Globus pallidus (tissue), 1 donor: ENCODE results near the gene LRRC8B.
"Not testable (repeated sequence)": the region's sequence is repeated elsewhere in the genome, so short reads cannot be mapped to it uniquely, and the experiment has no call there.

Experiments used
- DNase-seq: peaks from one replicate; pipeline ENCODE4 v3.0.0-alpha.2; 2015; ENCODE audit warnings: low spot score

The LRRC8B gene

DNA sequence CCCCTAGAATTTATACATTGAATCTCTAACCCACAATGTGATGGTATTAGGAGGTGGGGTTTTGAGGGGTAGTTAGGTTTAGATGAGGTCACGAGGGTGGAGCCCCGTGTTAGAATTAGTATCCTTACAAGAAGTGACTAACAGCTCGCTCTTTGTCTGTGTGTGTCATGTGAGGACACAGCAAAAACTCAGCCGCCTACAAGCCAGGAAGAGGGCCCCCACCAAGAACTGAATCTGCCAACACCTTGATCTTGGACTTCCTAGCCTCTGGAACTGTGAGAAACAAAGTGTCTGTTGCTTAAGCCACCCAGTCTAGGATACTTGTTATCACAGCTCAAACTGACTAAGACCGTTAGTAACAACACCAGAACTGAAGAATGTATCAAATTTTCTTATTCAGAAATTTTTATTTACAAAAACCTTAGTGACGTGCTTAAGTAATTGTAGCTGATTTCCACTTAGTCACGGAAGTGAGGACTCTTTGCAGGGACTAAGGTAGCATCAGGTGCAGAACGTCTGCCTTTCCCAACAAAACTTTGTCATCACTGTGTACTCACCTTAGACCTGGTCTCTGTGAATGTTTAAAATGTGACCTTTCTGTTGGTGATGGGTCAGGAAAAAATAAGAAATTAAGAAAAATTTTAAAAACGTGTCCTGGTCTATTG lies 83.8 kb downstream of the LRRC8B start:
- DNase-seq, result no peak

DNA sequence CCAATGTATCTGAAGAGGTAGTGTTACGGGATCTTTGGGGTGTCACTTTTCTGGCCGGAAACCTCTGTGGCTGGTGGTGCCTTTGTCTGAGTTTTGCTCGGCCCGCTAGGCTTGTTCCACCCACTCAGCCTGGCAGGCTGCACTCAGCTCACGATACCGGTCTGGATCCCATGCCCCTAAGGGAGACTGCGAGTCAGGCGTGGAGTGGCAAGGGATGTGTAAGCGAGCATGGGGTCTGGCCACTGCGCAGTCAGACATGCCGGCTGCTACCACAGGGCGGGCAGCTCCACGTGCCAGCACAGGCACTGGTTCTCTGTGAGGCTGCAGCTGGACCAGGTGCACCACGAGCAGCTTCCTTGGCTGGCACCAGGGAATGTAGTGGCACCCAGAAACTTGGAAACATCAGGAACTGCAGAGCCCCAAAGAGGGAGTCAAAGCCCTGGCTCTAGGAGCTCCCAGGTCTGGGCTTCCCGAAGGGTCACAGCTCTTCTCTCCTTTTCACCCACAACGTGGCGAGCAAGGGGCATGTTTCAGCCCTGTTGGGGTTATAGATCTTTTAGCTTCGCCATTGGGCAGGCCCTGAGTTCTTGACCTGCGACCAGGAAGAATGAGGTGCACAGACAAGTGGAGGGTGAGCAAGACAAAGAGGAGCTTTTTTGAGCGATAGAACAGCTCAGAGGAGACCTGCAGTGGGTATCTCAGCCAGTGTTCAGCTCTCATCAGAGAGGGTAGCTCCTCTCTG lies 84.5 kb downstream of the LRRC8B start:
- no peak for DNase-seq

DNA sequence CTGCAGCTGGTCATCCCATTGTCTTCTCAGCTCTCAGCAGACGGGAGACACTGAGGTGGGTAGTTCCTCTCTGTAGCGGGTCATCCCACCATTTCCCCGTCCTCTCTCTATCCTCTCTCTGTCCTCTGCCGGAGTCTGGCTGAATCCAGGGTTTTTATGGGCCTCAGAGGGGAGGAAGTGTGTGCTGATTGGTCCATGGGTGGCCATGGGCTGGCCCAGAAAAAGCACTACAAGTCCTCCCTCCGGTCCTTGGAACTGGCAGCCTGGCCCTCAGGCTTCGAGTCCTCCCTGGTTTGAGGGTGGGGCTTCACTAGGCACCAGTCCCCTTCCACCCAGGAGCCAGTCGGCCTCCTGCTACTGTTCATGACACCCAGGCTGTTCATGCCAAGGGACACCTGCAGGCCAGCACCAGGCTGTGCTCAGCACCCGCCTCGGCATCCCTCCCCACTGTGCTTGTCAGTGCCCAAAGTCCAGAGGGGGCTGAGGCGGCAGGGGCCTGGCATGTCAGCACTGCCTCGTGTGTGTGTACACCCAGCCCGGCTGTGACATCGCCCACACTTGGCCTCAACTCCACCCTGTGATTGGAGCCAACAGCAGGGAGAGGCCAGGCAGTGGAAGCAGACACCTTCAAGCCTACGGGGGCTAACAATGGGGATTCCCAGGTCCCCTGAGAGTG lies 85.3 kb downstream of the LRRC8B start:
- peak; percentile 78 for DNase-seq

DNA sequence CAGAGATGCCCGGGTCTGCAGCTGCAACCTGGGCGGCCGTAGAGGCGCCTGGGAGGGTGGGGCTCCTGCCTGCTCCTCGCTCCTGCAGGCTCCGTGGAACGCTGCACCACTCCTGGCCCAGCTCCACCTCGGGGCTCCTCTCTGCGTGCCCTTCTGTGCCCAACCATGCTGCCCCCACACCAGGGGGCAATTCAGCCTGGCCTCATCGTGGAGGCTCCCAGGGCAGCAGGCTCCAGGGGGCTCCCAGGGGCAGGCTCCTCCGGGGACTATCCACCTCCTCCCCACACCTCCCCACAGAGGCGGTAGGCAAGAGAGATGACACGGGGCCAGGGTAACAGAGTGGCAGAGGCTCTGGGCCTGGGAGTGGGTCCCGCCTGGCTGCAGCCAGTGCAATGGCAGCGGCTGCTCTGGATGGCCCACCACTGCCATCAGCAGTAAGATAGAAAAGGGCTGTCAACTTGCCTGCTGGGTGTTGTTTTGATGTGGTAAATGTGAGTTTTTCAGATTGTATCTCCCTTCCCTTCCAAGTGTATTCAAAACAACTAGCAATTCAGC lies 85.9 kb downstream of the LRRC8B start:
- DNase-seq, result no peak

DNA sequence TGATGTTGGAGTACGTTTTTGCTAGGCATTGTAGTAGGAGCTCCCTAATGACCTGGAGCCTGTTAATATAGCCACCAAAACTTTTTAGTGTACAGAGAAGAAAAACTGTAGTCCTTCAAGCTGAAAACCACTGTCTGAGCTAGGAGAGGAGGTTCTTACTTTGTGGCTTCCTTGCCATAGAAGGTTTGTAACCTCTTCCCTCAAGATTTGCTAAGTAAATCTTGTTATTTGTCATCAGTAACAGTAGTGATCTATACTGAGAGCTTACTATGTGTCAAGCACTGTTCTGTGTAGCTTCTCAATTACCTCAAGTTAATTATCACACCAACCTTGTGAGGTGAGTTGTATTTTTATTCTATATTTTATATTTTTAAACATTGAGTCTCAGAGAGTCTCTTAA lies 87.1 kb downstream of the LRRC8B start:
- DNase-seq, result no peak

DNA sequence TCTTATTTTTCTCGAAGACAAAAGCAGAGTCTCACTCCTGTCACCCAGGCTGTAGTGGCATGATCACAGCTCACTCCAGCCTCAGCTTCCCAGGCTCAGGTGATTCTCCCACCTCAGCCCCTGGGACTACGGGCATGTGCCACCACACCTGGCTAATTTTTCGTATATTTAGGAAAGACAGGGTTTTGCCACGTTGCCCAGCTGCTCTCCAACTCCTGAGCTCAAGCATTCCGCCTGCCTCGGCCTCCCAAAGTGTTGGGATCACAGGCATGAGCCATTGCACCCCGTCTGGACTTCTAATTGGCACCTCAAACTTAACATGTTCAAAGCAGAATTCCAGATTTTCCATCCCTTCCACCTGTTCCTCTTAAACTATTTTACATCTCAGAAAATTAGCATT lies 89.3 kb downstream of the LRRC8B start:
- DNase-seq, result no peak

DNA sequence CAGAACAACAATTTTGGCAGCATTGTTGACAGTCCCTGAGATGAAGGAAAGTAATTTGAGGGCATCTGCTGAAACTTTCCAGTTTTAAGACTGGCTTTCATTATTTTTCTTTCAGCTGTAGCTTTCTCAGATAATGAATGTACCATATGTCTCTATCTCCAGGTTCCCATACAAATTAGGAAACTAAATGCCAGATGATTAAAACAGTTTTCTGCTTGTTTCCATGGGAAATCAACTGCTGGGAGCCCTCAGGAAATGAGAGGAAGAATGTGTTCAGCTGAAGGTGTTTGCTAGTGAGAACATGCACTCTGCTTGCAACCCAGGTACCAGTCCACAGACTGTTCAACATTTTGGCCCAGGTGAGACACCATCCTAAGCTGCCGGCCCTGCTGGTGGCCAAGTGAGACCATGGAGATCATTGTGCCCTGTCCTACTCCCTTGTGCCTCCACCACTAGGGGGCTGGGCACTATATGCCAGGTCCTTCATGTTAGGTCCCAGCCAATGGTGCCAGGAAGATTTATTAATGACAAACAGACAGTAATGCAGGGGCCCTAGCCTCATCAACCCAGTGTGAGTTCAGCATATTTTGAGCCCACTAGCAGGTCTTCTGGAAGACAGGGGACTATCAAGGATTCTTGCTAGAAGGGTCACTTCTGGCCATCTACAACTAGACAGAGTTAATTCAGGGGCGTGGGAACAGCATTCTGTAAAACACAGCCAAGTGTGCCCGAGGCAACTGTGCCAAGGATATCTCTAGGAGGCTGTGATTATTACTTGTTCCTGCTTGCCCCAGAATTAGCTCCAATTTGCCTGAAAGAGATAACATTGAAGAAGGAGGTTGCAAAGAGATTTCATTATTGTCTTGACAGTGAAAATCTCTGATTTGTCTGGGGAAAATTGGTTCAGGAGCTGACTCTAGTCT lies 91.3 kb downstream of the LRRC8B start:
- DNase-seq, result no peak

DNA sequence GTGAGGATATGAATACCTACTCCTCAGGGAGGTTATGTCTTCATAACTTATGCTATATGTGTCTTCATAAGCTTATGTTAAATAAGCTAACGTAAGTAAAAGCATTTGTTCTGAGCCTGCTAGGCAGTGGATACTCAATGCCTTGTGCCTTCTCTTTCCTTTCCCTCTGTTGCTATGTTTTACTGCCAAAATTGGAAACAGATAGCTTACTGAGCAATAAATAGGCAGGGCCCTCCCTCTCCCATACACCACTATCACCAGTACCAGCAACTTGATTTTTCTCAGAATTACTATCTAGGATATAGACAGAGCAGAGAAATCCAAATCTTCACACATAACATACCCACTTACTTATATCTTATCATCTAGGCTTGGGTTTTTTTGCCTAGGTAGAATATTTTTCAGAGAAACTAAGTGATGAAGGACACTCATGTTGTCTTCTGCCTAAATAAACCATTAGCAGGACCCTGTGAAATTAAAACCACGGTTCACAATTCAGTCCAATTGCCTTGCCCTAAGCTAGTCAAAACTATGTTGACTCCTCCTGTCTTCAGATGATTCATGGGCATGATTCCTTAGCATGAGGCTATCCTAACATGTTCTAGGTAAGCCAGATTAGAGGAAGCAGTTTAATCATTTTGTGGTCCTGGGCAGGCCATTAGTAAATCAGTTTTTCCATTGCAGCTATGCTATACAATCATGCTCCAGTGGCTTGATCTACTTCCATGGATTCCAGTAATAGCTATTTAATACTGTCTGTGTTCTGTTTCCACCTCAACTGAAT lies 92.4 kb downstream of the LRRC8B start:
- DNase-seq, result no peak

DNA sequence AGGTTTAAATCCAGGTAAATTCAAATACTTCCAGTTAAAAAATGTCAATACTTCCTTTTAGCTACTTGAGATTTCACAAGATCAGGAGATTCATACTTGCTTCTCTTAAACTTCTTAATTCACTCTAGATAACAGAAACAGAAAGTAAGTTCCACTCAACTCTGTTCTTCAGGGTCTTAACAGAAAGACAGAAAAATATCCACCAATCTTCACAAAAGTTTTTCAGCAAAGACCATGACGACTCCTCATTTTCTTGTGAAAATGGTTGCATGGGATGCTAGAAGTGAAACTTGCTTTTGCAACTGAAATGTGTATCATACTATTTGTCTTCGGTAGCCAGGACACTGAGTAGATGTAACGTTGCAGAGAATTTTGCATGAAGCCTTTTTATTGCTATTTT lies 96.0 kb downstream of the LRRC8B start:
- DNase-seq, result no peak

DNA sequence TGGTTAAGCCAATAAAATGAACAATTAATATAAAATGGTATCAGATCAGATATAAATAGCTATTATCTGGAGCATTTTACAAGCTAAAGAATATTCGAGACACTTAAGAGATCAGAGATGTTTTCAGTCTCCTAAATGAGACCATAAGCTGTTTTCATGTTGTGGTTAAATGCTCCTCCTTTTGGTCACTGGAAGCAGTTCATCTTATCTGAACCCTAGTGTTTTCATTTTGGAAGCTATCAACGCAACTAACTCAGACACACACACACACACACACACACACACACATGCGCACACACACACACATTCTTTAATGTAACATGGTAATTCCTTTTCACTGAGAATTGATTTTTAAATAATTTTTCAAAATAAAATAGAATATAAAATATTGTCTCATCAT lies 98.3 kb downstream of the LRRC8B start:
- DNase-seq, result no peak

DNA sequence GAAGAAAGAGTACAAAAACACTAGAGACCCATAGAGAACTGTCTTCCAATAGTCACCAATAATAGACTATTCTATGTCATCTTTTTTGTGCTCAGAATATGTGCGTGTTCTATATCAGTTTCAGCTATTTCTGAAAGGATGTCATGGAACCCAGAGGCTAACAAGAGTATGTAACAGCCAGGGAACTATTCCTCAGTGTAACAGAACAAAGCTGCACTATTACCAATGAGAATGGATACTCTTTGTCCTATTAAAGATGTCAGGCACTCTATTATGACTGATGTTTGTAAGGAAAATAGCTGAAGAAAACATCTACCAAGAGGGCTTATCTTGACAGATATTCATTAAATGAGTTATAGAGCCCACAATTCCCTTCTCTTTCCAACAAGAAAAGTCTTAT lies 99.7 kb downstream of the LRRC8B start:
- DNase-seq, result peak; percentile 80

DNA sequence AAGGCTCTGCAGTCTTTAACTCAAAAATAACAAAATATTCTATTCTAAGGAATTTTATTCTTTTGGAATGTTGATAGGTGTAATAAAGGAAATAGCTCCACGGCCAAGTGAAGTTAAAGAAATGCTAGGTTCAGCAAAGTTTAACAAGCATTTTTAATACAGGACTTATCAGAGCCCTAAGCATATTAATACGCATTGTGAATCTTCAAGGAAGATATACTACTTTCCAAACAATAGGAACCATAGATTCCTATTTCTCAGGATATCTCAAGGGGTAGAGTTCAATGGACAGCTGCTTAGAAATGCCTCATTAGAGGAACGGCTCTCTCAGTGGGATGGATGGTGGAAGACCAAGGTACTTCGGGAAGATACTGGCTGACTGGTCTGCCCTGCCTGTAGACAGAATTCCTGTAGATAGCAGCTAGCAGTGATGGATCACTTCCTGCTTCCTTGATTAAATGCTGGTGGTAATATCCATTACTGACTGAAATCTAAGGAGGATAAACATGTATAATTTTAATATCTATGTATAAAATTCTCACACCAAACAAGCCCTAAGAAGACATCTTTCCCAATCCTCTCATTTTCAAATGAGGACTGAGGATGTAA lies 100.2 kb downstream of the LRRC8B start:
- DNase-seq, result no peak

DNA sequence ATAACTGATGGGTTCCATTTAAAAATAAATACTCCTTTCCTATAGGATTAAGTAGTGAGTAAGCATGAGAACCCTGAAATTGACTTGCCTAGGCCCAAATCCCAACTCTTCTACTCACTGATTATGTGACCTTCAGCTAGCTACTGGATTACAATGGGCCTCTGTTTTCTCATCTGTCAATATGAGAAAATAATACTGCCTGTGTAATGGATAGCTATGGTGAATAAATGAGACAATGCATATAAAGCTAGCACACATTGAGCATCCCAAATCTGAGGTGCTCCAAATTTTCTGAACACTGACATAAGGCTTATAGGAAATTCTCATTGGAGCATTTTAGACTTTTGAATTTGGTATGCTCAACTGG lies 103.0 kb downstream of the LRRC8B start:
- DNase-seq, result peak; percentile 89

DNA sequence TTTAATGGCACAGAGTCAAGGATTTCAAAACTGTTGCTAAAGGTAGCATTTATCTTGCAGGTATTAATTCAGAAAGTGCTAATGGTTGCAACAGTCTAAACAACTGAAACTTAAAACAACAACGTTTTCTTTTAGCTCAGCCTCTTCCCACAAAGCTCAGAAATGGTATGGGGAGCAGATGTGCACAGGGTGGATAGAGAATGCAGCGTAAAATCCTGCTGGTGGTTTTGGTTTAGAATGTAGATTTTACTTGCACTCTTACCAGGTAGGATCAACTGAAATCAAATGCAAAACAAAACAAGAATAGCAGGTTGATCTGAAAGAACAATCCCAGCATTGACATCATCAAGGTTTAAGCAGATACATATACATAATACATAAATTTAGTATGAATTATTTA lies 104.5 kb downstream of the LRRC8B start:
- no peak for DNase-seq

DNA sequence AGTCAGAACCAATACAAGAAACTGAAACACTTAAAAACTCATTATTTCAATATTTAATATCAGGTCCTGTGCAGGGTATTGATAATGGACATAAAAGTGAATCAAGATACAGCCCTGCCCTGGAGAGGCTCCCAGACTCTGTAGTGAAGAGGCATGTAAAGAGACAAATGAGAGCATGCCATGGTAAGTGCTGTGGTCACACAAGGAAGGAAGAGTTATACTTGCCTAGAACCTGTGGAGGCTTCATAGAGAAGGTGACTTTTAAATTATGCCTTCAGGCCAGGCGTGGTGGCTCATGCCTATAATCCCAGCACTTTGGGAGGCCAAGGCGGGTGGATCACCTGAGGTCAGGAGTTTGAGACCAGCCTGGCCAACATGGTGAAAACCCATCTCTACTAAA lies 105.0 kb downstream of the LRRC8B start:
- DNase-seq, result not testable (repeated sequence)

DNA sequence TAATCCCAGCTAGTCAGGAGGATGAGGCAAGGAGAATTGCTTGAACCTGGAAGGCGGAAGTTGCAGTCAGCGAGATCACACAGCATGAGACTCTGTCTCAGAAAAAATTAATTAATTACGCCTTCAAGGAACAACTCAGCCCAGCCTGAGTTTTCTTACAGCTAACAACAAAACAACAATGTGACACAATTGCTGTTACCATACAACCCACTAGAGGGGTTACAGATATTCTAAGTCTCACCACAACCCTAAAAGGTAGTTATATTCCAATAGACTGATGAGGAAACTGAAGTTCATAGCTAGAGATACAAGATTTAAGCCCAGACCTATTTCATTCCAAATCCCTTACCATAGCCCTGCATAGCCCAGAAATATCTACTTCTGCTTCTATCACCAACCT lies 105.4 kb downstream of the LRRC8B start:
- DNase-seq, result no peak

DNA sequence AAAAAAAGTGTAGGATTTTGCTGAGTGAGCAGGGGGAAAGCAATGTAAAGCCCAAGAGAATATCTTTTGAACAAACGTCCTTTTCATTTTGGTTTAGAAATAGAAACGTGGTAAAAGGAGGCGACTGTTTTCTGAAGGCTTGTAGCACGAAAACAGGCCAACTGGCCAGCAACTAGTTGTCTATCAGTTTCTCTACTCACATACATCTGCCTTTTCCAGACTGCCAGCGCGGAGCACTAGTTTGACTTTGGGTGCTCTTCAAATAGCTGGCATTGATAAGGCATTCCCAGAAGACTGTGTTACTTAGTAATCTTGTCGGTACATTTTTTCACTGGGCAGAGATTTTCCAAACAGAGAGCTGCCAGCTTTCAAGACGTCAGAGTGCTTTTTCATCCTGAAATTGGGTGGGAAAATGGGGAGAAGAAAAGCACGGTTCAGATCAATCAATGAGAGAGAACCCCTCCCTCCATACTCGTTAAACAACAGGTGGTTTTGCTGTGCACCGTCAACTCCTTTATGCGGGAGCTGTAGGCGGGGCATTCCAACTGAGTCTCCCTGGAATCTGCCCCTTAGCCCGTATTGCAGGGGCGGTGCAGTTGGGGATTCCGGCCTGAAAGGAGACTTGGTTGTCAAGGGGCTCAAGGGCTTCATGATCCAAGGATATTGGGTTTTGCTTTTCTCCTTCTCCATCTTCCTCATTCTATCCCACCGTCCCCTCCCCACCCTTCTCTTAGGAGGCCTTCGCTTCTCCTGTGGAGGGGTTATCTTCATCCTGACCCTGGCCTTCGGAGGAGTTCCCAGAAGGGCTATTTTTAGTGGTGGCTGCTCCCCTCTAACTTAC lies 107.4 kb downstream of the LRRC8B start:
- DNase-seq, result peak; percentile 62

DNA sequence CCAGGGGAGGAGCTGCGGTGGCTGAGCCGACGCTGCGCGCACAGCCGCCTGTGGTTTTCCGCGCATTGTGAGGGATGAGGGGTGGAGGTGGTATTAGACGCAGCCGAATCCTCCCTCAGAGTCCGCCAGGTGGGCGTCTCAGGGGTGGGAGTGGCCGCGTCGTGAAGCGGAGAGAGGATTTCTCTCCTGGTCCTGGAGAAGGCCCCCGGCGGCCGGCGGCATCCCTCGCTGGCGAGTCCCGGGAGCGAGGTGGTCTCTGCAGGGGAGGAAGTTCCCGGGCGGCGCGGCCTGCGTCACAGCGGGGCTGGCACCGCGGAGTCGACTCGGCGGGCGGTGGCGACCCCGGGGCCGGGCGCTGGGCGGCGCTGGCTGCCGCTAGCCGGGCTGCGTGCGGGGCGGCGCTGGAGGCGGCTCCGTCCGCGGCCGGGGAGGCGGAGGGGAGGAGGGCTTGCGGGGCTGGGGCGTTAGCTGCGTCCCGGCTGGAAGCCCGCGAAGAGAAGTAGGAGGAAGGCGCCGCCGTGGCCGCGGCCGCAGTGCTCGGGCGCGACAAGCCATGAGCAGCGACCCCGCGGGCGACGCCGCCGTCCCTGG lies 108.1 kb downstream of the LRRC8B start, which contains the start of gene LRRC8C:
Gene LRRC8C (plus strand): TSS at position 464 of the 591 bp plus-strand sequence. CDS start 53,354 bp downstream, outside the sequence.
- peak; percentile 85 for DNase-seq

DNA sequence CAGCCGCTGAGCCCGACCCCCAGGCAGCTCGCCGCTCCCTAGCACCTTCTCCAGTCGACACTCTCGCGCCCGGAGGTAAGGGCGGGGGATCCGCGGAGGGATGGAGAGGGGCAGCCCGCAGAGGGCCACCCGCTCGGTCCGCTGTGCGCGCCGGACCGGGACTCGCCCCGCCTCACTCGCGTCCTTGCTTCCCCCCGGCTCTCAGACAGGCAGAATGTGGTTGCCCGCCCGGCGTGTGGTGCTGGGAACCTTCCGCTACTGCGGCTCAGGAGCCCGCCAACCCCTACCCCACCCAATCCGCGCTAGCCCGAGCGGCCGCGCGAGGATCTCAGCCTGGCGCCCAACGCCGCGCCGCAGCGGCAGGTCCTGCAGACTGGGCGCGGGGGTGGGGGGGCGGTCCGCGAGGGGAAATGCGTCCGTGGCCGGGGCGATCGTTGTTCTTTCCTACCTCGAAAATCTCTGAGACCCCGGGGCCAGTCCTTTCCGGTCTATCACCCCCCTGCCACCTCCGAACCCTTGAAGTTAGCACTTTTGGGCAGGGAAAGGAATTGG lies 108.7 kb downstream of the LRRC8B start:
- no peak for DNase-seq
